ENCODE results near the gene XRCC5. TPM values are rescaled to one million over a fixed set of nuclear protein-coding genes. Genes with fewer than 3 reads are reported as not detected.

The XRCC5 gene
- total and polyA plus RNA-seq, 10 of the 15 experiments (the other 5 are each of a cell fraction or from before 2014, with no cell fraction given) = 259 to 815 (median 530) TPM

DNA sequence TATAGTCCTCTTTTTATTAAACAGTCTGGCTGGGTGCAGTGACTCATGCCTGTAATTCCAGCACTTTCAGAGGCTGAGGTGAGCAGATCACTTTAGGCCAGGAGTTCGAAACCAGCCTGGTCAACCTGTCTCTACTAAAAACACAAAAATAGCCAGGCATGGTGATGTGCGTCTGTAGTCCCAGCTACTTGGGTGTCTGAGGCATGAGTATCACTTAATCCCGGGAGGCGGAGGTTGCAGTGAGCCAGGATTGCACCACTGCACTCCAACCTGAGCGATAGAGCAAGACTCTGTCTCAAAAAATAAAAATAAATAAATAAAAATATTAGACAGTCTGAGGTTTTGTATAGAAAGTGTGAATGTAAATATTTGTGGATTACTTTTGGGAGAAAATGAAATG is 17.8 kb downstream of the XRCC5 start:
- ChIA-PET CTCF (interaction anchor here (1.0 to 4.6 kb wide), 4 partner anchors 13 to 103 kb away, joined by 3 to 29 read pairs (median 12); partner anchors contain the start of gene XRCC5), POLR2A (no interaction called here), RAD21 (ENCODE audit: unreplicated experiment) (no interaction called here), SMC1A (ENCODE audit: uncharacterized antibody, unreplicated experiment) (interaction anchor here (1.0 to 3.8 kb wide), 5 partner anchors 12 to 110 kb away, joined by 3 to 22 read pairs (median 3); no protein-coding TSS in a partner anchor)
- intact Hi-C loops (cut with micrococcal nuclease; ENCODE audit: unreplicated experiment) (no loop called here), in situ Hi-C loops (cut with MboI) (no loop called here)
- H3K4me1 ChIP-seq (ENCODE audit: control insufficient read depth, insufficient read depth, low read length) = no peaks in the 10 kb centered on the region
- H2AFZ ChIP-seq (ENCODE audit: control insufficient read depth, low read depth, low read length) = no peak overlapping the region
- no peaks in the 10 kb centered on the region for H3K9me3 ChIP-seq (replicated peaks; ENCODE audit: control insufficient read depth, insufficient read depth, low read length)
- DNase-seq (ENCODE audit: low read depth, low spot score) (no peak), FAIRE-seq (no peak), ATAC-seq (no peak)
- H3K27me3 ChIP-seq (replicated peaks in 1 of 2; ENCODE audit: control insufficient read depth in 2 of 2, insufficient read depth in 2 of 2, low read length in 1 of 2) = no peaks in the 10 kb centered on the region
- WGBS (ENCODE audit: insufficient coverage, insufficient replicate concordance, low lambda C conversion rate, missing lambda C conversion rate) = 88% methylated on average over 5 of the region's 5 CpGs
- peaks cover 7 to 47% of the 10 kb centered on the region in 2 experiments for H3K36me3 ChIP-seq (ENCODE audit: control insufficient read depth in 2 of 2, insufficient read depth in 2 of 2, low read length in 1 of 2)
- H3K27ac ChIP-seq (ENCODE audit: control insufficient read depth, insufficient read depth) = no peak overlapping the region
- no peak overlapping the region for H3K4me3 ChIP-seq
- BruUV-seq (replicated peaks) = no TSS peak
- H3K4me2 ChIP-seq (ENCODE audit: control insufficient read depth, insufficient read depth) = no peak overlapping the region
- TF ChIP-seq HDGF (IDR thresholded peaks at IDR 0.05) = no peak
- TF ChIP-seq CBX5 (IDR thresholded peaks at IDR 0.05; ENCODE audit: low read depth) = no peak
- no peak for TF ChIP-seq RB1 (IDR thresholded peaks at IDR 0.05; ENCODE audit: borderline replicate concordance)
- TF ChIP-seq, protein P1, sequence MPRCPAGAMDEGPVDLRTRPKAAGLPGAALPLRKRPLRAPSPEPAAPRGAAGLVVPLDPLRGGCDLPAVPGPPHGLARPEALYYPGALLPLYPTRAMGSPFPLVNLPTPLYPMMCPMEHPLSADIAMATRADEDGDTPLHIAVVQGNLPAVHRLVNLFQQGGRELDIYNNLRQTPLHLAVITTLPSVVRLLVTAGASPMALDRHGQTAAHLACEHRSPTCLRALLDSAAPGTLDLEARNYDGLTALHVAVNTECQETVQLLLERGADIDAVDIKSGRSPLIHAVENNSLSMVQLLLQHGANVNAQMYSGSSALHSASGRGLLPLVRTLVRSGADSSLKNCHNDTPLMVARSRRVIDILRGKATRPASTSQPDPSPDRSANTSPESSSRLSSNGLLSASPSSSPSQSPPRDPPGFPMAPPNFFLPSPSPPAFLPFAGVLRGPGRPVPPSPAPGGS (IDR thresholded peaks at IDR 0.05; ENCODE audit: borderline replicate concordance, insufficient read depth, low read depth, low read length, poor library complexity, severe bottlenecking) = peak; percentile 73
- TF ChIP-seq BACH1 (IDR thresholded peaks at IDR 0.05; ENCODE audit: borderline replicate concordance) = no peak
- TF ChIP-seq, protein P2, sequence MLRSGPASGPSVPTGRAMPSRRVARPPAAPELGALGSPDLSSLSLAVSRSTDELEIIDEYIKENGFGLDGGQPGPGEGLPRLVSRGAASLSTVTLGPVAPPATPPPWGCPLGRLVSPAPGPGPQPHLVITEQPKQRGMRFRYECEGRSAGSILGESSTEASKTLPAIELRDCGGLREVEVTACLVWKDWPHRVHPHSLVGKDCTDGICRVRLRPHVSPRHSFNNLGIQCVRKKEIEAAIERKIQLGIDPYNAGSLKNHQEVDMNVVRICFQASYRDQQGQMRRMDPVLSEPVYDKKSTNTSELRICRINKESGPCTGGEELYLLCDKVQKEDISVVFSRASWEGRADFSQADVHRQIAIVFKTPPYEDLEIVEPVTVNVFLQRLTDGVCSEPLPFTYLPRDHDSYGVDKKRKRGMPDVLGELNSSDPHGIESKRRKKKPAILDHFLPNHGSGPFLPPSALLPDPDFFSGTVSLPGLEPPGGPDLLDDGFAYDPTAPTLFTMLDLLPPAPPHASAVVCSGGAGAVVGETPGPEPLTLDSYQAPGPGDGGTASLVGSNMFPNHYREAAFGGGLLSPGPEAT (IDR thresholded peaks at IDR 0.05; ENCODE audit: low read depth) = no peak
- TF ChIP-seq, protein P3, sequence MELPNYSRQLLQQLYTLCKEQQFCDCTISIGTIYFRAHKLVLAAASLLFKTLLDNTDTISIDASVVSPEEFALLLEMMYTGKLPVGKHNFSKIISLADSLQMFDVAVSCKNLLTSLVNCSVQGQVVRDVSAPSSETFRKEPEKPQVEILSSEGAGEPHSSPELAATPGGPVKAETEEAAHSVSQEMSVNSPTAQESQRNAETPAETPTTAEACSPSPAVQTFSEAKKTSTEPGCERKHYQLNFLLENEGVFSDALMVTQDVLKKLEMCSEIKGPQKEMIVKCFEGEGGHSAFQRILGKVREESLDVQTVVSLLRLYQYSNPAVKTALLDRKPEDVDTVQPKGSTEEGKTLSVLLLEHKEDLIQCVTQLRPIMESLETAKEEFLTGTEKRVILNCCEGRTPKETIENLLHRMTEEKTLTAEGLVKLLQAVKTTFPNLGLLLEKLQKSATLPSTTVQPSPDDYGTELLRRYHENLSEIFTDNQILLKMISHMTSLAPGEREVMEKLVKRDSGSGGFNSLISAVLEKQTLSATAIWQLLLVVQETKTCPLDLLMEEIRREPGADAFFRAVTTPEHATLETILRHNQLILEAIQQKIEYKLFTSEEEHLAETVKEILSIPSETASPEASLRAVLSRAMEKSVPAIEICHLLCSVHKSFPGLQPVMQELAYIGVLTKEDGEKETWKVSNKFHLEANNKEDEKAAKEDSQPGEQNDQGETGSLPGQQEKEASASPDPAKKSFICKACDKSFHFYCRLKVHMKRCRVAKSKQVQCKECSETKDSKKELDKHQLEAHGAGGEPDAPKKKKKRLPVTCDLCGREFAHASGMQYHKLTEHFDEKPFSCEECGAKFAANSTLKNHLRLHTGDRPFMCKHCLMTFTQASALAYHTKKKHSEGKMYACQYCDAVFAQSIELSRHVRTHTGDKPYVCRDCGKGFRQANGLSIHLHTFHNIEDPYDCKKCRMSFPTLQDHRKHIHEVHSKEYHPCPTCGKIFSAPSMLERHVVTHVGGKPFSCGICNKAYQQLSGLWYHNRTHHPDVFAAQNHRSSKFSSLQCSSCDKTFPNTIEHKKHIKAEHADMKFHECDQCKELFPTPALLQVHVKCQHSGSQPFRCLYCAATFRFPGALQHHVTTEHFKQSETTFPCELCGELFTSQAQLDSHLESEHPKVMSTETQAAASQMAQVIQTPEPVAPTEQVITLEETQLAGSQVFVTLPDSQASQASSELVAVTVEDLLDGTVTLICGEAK (IDR thresholded peaks at IDR 0.05; ENCODE audit: borderline replicate concordance) = no peak
- no peak for TF ChIP-seq NRF1 (conservative IDR thresholded peaks at IDR 0.05; ENCODE audit: low read depth, low read length)
- no peak for TF ChIP-seq CBFB (IDR thresholded peaks at IDR 0.05; ENCODE audit: low read depth)
- peaks cover 2% of the 10 kb centered on the region for H3K79me2 ChIP-seq (ENCODE audit: control insufficient read depth, insufficient read depth, low read length)
- H3K9ac ChIP-seq (ENCODE audit: control insufficient read depth, insufficient read depth, low read length) = no peak overlapping the region
- no peaks in the 10 kb centered on the region for H4K20me1 ChIP-seq (ENCODE audit: control insufficient read depth, insufficient read depth)

Data from GM12878 (cell line).